Activated effector memory CD4-positive, alpha-beta T cell treated with Interleukin-2 at 50 U/mL for 16 hours (primary cell): Measurements from ENCODE around the gene SLFN12.
"Not testable (repeated sequence)": the region's sequence is repeated elsewhere in the genome, so short reads cannot be mapped to it uniquely, and the experiment has no call there.

Source experiments
- DNase-seq: peaks from one replicate; pipeline ENCODE4 v3.0.0-alpha.2; 2020

The SLFN12 gene

GRCh38 chr17:35406568-35406967 lies 25.7 kb downstream of the SLFN12 start:
- DNase-seq, result no peak

DNA sequence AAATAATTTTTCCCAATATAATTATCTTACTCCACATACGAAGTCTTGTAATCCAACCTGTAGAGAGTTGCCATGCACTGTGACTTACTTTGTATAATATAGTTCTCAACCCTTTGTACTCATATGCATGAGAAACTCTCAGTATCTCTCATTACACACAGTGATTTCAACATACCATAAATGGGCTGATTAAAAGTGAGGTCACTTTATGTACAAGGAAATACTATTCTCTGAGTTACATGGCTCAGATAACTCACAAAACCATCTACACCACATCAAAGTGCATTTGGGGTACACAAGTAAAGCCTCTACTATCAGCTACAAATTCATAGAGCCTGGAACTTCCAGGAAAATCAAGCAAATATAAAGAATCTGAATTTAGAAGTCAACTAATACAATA lies 27.9 kb downstream of the SLFN12 start:
- no peak for DNase-seq

DNA sequence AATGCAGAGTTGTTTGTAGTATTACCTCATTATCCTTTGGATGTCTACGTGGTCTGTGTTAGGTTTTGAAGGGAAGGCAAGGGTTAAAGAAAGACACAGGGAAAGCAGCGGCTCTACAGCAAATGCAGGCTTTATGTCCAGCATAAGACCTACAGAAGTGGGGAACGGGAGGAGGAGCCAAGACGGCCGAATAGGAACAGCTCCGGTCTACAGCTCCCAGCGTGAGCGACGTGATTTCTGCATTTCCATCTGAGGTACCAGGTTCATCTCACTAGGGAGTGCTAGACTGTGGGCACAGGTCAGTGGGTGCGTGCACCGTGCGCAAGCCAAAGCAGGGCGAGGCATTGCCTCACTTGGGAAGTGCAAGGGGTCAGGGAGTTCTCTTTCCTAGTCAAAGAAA lies 38.5 kb downstream of the SLFN12 start:
- DNase-seq, result not testable (repeated sequence)

DNA sequence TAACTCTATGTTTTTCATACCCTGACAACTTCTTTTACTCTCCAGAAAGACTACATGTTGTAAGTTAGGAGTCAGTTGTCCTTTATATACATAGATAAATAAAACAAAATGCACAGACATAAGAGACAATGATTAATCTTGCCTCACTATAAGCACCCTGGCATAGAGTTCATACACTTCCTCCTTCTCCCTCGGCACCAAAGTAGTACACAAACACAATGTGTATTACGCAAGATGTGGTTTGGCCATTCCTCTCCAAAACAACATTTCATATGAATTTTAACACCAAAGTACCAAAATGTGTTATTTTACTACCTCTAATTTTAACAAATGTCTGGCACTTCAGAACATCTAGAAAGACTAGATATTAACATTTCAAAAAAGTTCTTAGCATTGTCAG lies 41.6 kb downstream of the SLFN12 start:
- no peak for DNase-seq

DNA sequence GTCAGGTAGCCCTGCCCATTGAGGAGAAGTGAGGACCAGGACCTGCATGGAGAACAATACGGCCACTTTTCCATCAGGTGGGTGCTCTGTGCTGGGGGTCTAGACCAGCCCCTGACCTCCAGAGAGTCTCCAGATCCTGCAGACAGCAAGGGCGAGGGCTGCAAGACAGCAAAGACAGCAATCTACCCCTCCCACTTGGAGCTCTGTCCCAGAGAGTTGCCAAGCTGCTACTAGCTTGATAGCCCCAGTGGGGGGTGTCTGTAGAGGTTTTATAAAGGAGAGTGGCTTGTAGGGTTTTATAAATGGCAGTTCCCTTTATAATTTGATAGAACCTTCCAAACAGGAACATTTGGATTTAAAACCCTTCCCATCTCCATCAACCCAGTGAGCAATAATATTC lies 42.1 kb downstream of the SLFN12 start:
- DNase-seq, result no peak

- DNase-seq, result no peak
Observed at GRCh38 chr17:35387496-35387895, 44.8 kb downstream of the SLFN12 start.

DNA sequence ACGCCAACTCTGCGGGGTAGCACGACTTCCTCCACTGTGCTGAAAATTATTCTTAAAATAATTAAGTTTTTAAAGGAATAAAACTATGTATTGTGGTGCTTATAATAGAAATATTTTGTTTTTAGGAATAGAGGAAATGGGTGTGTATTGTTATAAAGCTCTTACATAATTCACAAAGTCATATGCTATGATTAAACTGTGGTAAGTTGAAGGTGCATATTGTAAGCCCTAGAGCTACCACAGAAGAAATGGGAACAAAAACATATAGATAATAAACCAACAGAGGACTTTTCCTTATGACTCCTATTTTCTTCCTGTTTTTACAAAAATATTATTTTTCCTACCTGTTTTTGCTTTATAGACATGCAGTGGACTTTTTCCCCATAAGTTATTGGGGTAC lies 54.6 kb downstream of the SLFN12 start:
- no peak for DNase-seq

- DNase-seq, result no peak
Observed at GRCh38 chr17:35377068-35377467, 55.2 kb downstream of the SLFN12 start.

DNA sequence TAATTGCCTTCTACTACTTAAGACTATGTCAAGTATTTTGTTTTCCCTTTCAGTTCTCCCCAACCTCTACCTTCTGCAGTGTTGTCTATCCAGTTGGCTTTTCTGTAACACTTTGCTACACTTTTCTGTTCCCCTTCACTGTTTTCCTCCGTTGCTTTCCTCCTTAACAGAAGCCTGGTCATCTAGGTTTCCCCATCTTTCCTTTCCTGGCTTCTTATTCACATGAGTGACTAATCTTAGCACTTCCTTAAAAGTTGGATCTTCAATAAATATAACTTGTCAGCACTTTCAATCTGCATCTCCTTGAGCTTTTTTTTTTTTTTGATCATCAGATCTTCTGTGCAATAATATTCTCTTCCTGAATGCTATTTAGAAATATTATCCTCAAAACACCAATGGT lies 56.1 kb downstream of the SLFN12 start:
- DNase-seq, result no peak

DNA sequence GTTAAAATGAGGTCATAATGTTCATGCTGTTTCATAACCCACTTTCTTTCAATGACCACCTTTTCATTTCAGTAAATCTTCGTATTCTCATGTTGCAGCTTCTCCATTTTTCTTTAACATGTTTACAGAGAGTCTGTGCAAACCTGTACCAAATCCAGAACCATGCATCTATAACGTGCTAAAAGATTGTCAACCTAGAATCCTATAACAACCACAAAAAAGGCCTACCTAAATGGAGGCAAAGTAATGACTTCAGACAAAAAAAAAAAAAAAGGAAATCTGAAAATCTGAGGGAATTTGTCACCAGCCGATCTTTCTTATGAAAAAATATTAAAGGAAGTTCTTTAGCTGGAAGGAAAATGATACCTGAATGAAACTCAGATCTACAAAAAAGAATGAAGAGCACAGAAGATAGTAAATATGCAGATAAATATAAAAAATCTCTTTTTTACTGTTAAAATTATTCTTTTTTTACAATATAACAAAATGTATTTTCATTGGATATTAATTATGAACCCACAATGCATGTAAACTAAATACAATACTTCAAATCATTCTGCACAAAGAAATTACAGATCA lies 57.4 kb downstream of the SLFN12 start:
- DNase-seq, result no peak

DNA sequence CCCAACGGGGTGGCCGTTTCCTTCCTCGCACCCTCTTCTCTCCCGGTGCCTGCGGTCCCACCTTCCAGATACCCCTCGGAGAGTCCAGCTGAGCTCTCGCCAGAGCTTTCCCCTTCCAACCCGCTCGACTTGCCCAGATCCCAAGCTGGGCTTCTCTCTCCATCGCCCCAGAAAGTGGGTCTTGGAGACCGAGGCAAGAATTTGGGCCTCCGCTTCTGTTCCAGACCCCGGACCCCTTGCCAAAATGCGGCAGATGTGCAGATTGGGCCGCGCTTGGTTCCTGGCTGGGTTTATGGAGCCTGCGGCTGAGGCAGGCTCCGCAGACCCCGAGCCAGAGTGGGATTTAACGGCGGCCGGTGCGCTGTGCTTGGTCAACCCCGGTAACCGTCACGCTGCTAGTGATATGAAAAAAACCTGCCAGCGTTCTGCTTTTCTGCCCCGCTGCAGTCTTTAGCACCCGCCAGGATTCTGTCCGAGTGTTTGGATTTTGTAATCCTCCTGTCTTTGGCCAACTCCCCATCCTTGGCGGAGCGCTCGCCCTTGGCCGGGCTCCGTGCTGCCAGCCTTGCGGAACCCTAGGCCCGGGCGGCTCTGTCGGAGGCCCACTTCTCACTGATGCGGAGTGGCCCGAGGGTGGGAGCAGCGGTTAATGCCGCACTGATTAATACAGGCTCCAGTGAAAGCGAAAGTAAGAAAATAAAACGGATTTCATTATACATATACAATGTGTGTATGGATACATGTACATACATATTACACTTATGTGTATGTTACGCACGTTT lies 58.1 kb downstream of the SLFN12 start:
- peak; percentile 24 for DNase-seq

GRCh38 chr17:35373534-35373983 lies 58.7 kb downstream of the SLFN12 start, which contains the start of gene SLFN11:
SLFN11 (minus strand) TSS chr17:35373621; CDS start chr17:35363807, 9,814 bp downstream.
- DNase-seq, result peak; percentile 63

DNA sequence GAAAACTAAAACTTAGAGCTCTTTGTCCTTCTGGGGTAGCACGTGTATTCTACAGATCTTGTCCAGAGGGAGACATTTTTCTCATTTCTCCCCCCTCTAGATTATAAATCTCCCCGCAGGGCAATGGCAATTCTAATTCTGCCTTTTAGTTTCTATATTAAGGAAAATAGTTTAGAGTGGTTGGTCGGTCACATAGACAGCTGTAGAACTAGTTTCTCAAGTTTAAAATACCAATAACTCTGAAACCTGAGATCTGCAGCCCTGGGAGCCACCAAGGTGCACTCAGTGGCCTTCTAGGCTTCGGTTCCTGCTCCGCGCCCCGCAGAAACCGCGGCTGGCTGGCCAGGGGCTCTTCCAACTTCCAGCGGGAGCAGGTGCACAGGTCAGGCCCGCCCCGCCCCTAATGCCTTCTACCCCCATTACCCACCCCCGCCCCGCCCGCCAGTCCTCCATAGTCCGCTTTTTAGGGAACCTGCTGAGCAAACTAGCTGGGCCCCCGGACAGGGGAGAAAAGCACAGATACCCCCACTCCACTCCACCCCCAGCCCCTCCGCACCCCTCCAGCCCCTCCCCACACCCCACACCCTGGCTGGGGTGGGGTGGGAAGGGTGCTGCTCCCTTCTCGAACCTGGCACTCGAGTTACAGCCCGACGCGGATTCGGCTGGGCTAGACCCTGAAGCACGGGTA lies 59.3 kb downstream of the SLFN12 start:
- DNase-seq, result peak; percentile 10

GRCh38 chr17:35371934-35372333 lies 60.4 kb downstream of the SLFN12 start:
- DNase-seq, result no peak

DNA sequence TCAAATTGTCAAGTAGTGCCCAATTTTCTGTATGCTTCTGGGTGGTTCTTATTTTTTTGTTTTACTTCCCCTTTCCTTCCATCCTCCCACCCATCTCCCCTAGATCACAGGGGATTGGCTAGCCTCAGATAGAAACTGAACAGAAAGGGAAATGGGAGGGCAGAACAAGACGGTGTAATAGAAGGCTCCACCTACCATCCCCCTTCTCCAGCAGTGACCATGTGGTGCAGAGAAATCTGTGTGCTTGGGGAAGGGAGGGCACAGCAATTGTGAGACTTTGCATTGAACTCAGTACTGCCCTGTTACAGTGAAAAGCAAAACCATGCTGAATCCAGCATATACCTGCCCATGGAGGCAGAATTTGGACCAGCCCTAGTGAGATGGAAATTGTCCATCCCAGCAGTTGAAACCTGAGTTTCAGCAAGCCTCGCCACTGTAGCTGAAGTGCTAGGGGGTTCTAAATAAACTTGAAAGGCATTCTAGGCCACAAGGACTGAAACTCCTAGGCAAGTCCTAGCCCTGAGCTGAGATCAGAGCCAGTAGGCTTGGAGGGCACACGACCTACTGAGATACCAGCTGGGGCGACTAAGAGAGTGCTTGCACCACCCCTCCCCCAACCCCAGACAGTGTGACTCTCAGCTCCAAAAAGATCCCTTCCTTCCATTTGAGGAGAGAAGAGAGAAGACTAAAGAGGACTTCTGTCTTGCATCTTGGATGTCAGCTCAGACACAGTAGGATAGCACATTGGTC lies 64.0 kb downstream of the SLFN12 start:
- DNase-seq, result no peak

- no peak for DNase-seq
Observed at GRCh38 chr17:35361027-35361426, 71.3 kb downstream of the SLFN12 start.
